Natural killer cell (primary cell): ENCODE results near the gene RAPGEF1. TPM values are rescaled to one million over a fixed set of nuclear protein-coding genes. Genes with fewer than 3 reads are reported as not detected.
"Not testable (repeated sequence)": the region's sequence is repeated elsewhere in the genome, so short reads cannot be mapped to it uniquely, and the experiment has no call there.

ENCODE experiments used
- ATAC-seq, 3 donors: fragments of 150-1000 bp in 2 of 3; fragments of 200-7000 bp in 1 of 3; cut with Tn5 transposase; 1 replicate in 1 of 3; 2 replicates in 2 of 3; pipeline ENCODE4 v1.10.0; 2021; ENCODE audit warnings: mild to moderate bottlenecking in 2 of 3, moderate library complexity in 2 of 3
- DNase-seq, 2 donors: peaks; one replicate each; pipeline versions ENCODE4 v3.0.0 to v3.0.0-alpha.2; 2013 to 2021; ENCODE audit warnings: mixed read lengths in 1 of 2
- H3K27ac ChIP-seq: one replicate; pipeline ENCODE4 v1.5.1; 2013; ENCODE audit warnings: mild to moderate bottlenecking, low read length
- H3K27me3 ChIP-seq: one replicate; pipeline ENCODE4 v1.6.1; 2013; ENCODE audit warnings: low read length; ENCODE audit not compliant: control insufficient read depth, insufficient read depth
- H3K36me3 ChIP-seq: one replicate; pipeline ENCODE4 v1.6.1; 2013; ENCODE audit warnings: low read length; ENCODE audit not compliant: control insufficient read depth, insufficient read depth
- H3K4me1 ChIP-seq: one replicate; pipeline ENCODE4 v1.6.1; 2013; ENCODE audit warnings: low read length; ENCODE audit not compliant: control insufficient read depth, insufficient read depth
- H3K4me3 ChIP-seq: one replicate; pipeline ENCODE4 v1.5.1; 2013; ENCODE audit warnings: low read length
- H3K9me3 ChIP-seq: one replicate; pipeline ENCODE4 v1.6.1; 2013; ENCODE audit warnings: low read length; ENCODE audit not compliant: control insufficient read depth, insufficient read depth
- H3K27ac Mint-ChIP-seq, 2 donors: one replicate each; pipeline ENCODE4 v1.8.0; 2022; ENCODE audit warnings: mild to moderate bottlenecking in 2 of 2, mixed read lengths in 2 of 2, moderate library complexity in 1 of 2
- H3K27me3 Mint-ChIP-seq, 2 donors: one replicate each; pipeline ENCODE4 v1.8.0; 2022; ENCODE audit warnings: low read depth in 2 of 2, mixed read lengths in 2 of 2
- H3K36me3 Mint-ChIP-seq: one replicate; pipeline ENCODE4 v1.8.0; 2022; ENCODE audit warnings: mixed read lengths
- H3K4me1 Mint-ChIP-seq, 2 donors: one replicate each; pipeline ENCODE4 v1.8.0; 2022; ENCODE audit warnings: mixed read lengths in 2 of 2
- H3K4me3 Mint-ChIP-seq: one replicate; pipeline ENCODE4 v1.8.0; 2022; ENCODE audit warnings: mild to moderate bottlenecking, moderate library complexity, mixed read lengths
- H3K9me3 Mint-ChIP-seq, 2 donors: one replicate each; pipeline ENCODE4 v1.8.0; 2022; ENCODE audit warnings: mixed read lengths in 2 of 2
- CTCF ChIP-seq: fragments of 200-600 bp; IDR thresholded peaks from one replicate; pipeline ENCODE4 v1.8.0; 2022; ENCODE audit warnings: antibody characterized with exemption
- WGBS: methylation state at CpG from one replicate; pipeline ENCODE4 v1.1.7; 2013; ENCODE audit warnings: missing lambda C conversion rate; ENCODE audit not compliant: insufficient coverage; 5-methylcytosine and 5-hydroxymethylcytosine counted together
- intact Hi-C: fragments of 100-400 bp; cut with micrococcal nuclease; formaldehyde crosslinking; loops from one replicate; pipeline ENCODE4 v1.14.2; 2022
- total RNA-seq, 4 donors: library from RNA; stranded (reverse); fragments of 120-200 nt in 1 of 4; gene quantifications; one replicate each; pipeline versions ENCODE4 v1.2.3 to v1.2.4, GENCODE V29; 2013 to 2022

The RAPGEF1 gene
- total RNA-seq, 3 donors from 2014 or later (not counting 1 experiment from before 2014, with no cell fraction given) = 210 to 224 (median 222) TPM

- H3K27ac ChIP-seq = no peak overlapping the region
- H3K27me3 Mint-ChIP-seq = peaks cover 6 to 16% of the 10 kb centered on the region in 2 donors
- ATAC-seq = no peak
- H3K36me3 ChIP-seq = no peaks in the 10 kb centered on the region
- WGBS = 84% methylated on average over 5 of the region's 6 CpGs
- no peak overlapping the region for H3K4me3 ChIP-seq
- no peaks in the 10 kb centered on the region for H3K36me3 Mint-ChIP-seq
- no peak for DNase-seq
- H3K4me3 Mint-ChIP-seq = no peak overlapping the region
- intact Hi-C loops = no loop called here
- no peaks in the 10 kb centered on the region for H3K9me3 ChIP-seq
- no peaks in the 10 kb centered on the region for H3K9me3 Mint-ChIP-seq
- H3K27me3 ChIP-seq = peaks cover 6% of the 10 kb centered on the region
- peaks cover 8% of the 10 kb centered on the region for H3K4me1 ChIP-seq
- H3K4me1 Mint-ChIP-seq = peaks cover 5 to 6% of the 10 kb centered on the region in 2 donors
- H3K27ac Mint-ChIP-seq = no peak overlapping the region
- TF ChIP-seq CTCF = no peak
Observed at GRCh38 chr9:131754846-131755245, 15.0 kb upstream of the RAPGEF1 start.

- H3K4me3 Mint-ChIP-seq, H3K9me3 Mint-ChIP-seq, H3K9me3 ChIP-seq, H3K4me3 ChIP-seq, H3K36me3 ChIP-seq, H3K27ac Mint-ChIP-seq, H3K4me1 ChIP-seq, DNase-seq, ATAC-seq, H3K4me1 Mint-ChIP-seq, intact Hi-C loops, H3K27me3 ChIP-seq, H3K36me3 Mint-ChIP-seq, H3K27ac ChIP-seq: not testable (repeated sequence)
- peaks cover 6 to 16% of the 10 kb centered on the region in 2 donors for H3K27me3 Mint-ChIP-seq
- 91% methylated on average over 9 of the region's 9 CpGs for WGBS
Observed at GRCh38 chr9:131753751-131754150, 13.9 kb upstream of the RAPGEF1 start.

- 96% methylated on average over 4 of the region's 4 CpGs for WGBS
- ATAC-seq = no peak
- DNase-seq = no peak
- H3K27ac ChIP-seq = no peak overlapping the region
- no peaks in the 10 kb centered on the region for H3K9me3 ChIP-seq
- H3K27me3 ChIP-seq = peaks cover 6% of the 10 kb centered on the region
- no peaks in the 10 kb centered on the region for H3K36me3 ChIP-seq
- H3K4me3 ChIP-seq = no peak overlapping the region
- H3K9me3 Mint-ChIP-seq = no peaks in the 10 kb centered on the region
- no peaks in the 10 kb centered on the region for H3K36me3 Mint-ChIP-seq
- intact Hi-C loops = no loop called here
- peaks cover 6 to 7% of the 10 kb centered on the region in 2 donors for H3K27me3 Mint-ChIP-seq
- no peak for TF ChIP-seq CTCF
- H3K4me1 ChIP-seq = peaks cover 8% of the 10 kb centered on the region
- H3K4me1 Mint-ChIP-seq = peaks cover 5 to 6% of the 10 kb centered on the region in 2 donors
- H3K27ac Mint-ChIP-seq = no peak overlapping the region
- no peak overlapping the region for H3K4me3 Mint-ChIP-seq
Observed at GRCh38 chr9:131752231-131752884, 12.5 kb upstream of the RAPGEF1 start.

- Histone ChIP-seq H3K27me3 (no peaks in the 10 kb centered on the region), H3K4me3 (no peak overlapping the region), H3K36me3 (no peaks in the 10 kb centered on the region), H3K27ac (no peak overlapping the region), H3K4me1 (peaks cover 13% of the 10 kb centered on the region), H3K9me3 (no peaks in the 10 kb centered on the region)
- H3K9me3 Mint-ChIP-seq = no peaks in the 10 kb centered on the region
- peaks cover 5 to 11% of the 10 kb centered on the region in 2 donors for H3K4me1 Mint-ChIP-seq
- no peak for TF ChIP-seq CTCF
- 85% methylated on average over 4 of the region's 5 CpGs for WGBS
- no peak overlapping the region for H3K27ac Mint-ChIP-seq
- DNase-seq (no peak), ATAC-seq (no peak)
- peaks cover 0 to 2% of the 10 kb centered on the region in 2 donors for H3K27me3 Mint-ChIP-seq
- intact Hi-C loops = no loop called here
- no peaks in the 10 kb centered on the region for H3K36me3 Mint-ChIP-seq
- no peak overlapping the region for H3K4me3 Mint-ChIP-seq
Observed at GRCh38 chr9:131748411-131748955, 8.6 kb upstream of the RAPGEF1 start.
